Panc1 (cell line): ENCODE data around the gene LDB2. TPM values are rescaled to one million over a fixed set of nuclear protein-coding genes. Genes with fewer than 3 reads are reported as not detected.

ENCODE experiments used
- ATAC-seq: fragments of 200-7000 bp; cut with Tn5 transposase; 2 replicates; pipeline ENCODE4 v1.9.1; 2020; ENCODE audit warnings: mild to moderate bottlenecking, moderate library complexity
- BruUV-seq: library from RNA; stranded (reverse); fragments of 400-500 nt; replicated peaks from 2 replicates; lab custom pipeline; 2021; lab: Mats Ljungman, UMichigan
- CTCF ChIA-PET: fragments of 300-600 bp; sonication (Branson Sonifier 250); formaldehyde crosslinking; loops from one replicate; lab custom pipeline; 2022; ENCODE audit warnings: antibody characterized with exemption; lab: Charles Lee
- POLR2A ChIA-PET: fragments of 300-600 bp; sonication (Branson Sonifier 250); formaldehyde crosslinking; loops from one replicate; lab custom pipeline; 2022; ENCODE audit warnings: antibody characterized with exemption; lab: Charles Lee
- DNase-seq: peaks from one replicate; pipeline ENCODE4 v3.0.0-alpha.2; 2010; ENCODE audit warnings: low read depth, low spot score
- H3K27ac ChIP-seq: 2 replicates; pipeline ENCODE4 v1.5.1; 2011; ENCODE audit warnings: mild to moderate bottlenecking, low read length, inconsistent platforms
- H3K27me3 ChIP-seq: fragments of 200-500 bp; sonication (Bioruptor generic); 2 replicates; pipeline ENCODE4 v1.6.0; 2014; ENCODE audit warnings: low read length, inconsistent platforms; ENCODE audit not compliant: control insufficient read depth, insufficient read depth
- H3K36me3 ChIP-seq: fragments of 200-500 bp; sonication (Bioruptor generic); 2 replicates; pipeline ENCODE4 v1.5.1; 2014; ENCODE audit warnings: inconsistent platforms, mild to moderate bottlenecking, low read length, moderate library complexity; ENCODE audit not compliant: control insufficient read depth, insufficient read depth
- H3K4me1 ChIP-seq: 2 replicates; pipeline ENCODE4 v1.5.1; 2011; ENCODE audit warnings: inconsistent platforms, mild to moderate bottlenecking, low read length, moderate library complexity; ENCODE audit not compliant: control insufficient read depth, insufficient read depth
- H3K4me3 ChIP-seq, 2 experiments: 2 replicates each; pipeline ENCODE4 v1.5.1; 2011 to 2012; ENCODE audit warnings: low read depth in 2 of 2, low read length in 2 of 2, mild to moderate bottlenecking in 2 of 2, inconsistent platforms in 1 of 2, moderate library complexity in 1 of 2
- H3K9me3 ChIP-seq: fragments of 200-500 bp; sonication (Bioruptor generic); 2 replicates; pipeline ENCODE4 v1.5.1; 2014; ENCODE audit warnings: low read depth, mild to moderate bottlenecking, inconsistent platforms, low read length, moderate library complexity; ENCODE audit not compliant: control insufficient read depth, insufficient read depth
- CTCF ChIP-seq: fragments of 450-650 bp; IDR thresholded peaks from 2 replicates; pipeline ENCODE4 v1.5.1; 2017; ENCODE audit warnings: mild to moderate bottlenecking
- POLR2AphosphoS5 ChIP-seq: IDR thresholded peaks from 2 replicates; pipeline ENCODE4 v1.6.1; 2012; ENCODE audit warnings: mild to moderate bottlenecking, low read depth, low read length, moderate library complexity
- REST ChIP-seq, 2 experiments: IDR thresholded peaks; 2 replicates each; pipeline ENCODE4 v1.6.1; 2011 to 2012; ENCODE audit warnings: low read depth in 2 of 2, control low read depth in 1 of 2, low read length in 1 of 2, mild to moderate bottlenecking in 1 of 2, moderate library complexity in 1 of 2; ENCODE audit not compliant: insufficient read depth in 1 of 2
- SIN3A ChIP-seq: IDR thresholded peaks from 2 replicates; pipeline ENCODE4 v1.6.1; 2012; ENCODE audit warnings: low read depth, mild to moderate bottlenecking, low read length, moderate library complexity, borderline replicate concordance; ENCODE audit not compliant: insufficient read depth
- TCF7L2 ChIP-seq: IDR thresholded peaks from 2 replicates; pipeline ENCODE4 v1.6.1; 2011; ENCODE audit warnings: mild to moderate bottlenecking, low read depth, low read length, inconsistent platforms
- in situ Hi-C: cut with HindIII; loops from 2 replicates; pipeline ENCODE4 v1.10.0; 2016; ENCODE audit warnings: low sequenced_read_pairs, low pct_unique_long_range_greater_than_20kb
- intact Hi-C: fragments of 100-400 bp; cut with micrococcal nuclease; formaldehyde crosslinking; loops from one replicate; pipeline ENCODE4 v1.10.0; 2022; ENCODE audit not compliant: unreplicated experiment
- total RNA-seq: library from RNA; stranded (reverse); gene quantifications from one replicate; pipeline ENCODE4 v1.2.1, GENCODE V29; 2021; ENCODE audit not compliant: unreplicated experiment

The LDB2 gene
- total RNA-seq, 1 experiment from 2014 or later = not detected

- Histone ChIP-seq H3K27me3 (no peaks in the 10 kb centered on the region), H3K4me1 (no peaks in the 10 kb centered on the region), H3K4me3 (no peak overlapping the region), H3K9me3 (no peaks in the 10 kb centered on the region), H3K27ac (no peak overlapping the region), H3K36me3 (no peaks in the 10 kb centered on the region)
- ATAC-seq (no peak), DNase-seq (no peak)
- intact Hi-C loops = no loop called here
- in situ Hi-C loops = no loop called here
- BruUV-seq = no TSS peak
- ChIA-PET CTCF (no interaction called here), POLR2A (no interaction called here)
- TF ChIP-seq POLR2AphosphoS5 (no peak), CTCF (no peak), SIN3A (no peak), REST (IDR thresholded peaks at IDR 0.05; ENCODE audit: insufficient read depth in 1 of 2, low read depth in 2 of 2, low read length in 1 of 2) (no peak), TCF7L2 (no peak)
Measured at GRCh38 chr4:16606691-16607090, 291.8 kb downstream of the LDB2 start.

GRCh38 chr4:16603178-16603577 is 295.3 kb downstream of the LDB2 start:
- Histone ChIP-seq H3K4me1 (no peaks in the 10 kb centered on the region), H3K36me3 (no peaks in the 10 kb centered on the region), H3K9me3 (no peaks in the 10 kb centered on the region), H3K27me3 (no peaks in the 10 kb centered on the region), H3K4me3 (no peak overlapping the region), H3K27ac (no peak overlapping the region)
- intact Hi-C loops = no loop called here
- no peak for TF ChIP-seq TCF7L2
- no peak for TF ChIP-seq SIN3A
- no peak for TF ChIP-seq POLR2AphosphoS5
- no peak for TF ChIP-seq CTCF
- no peak for TF ChIP-seq REST (IDR thresholded peaks at IDR 0.05; ENCODE audit: insufficient read depth in 1 of 2, low read depth in 2 of 2, low read length in 1 of 2)
- BruUV-seq = no TSS peak
- DNase-seq (no peak), ATAC-seq (no peak)
- ChIA-PET CTCF (no interaction called here), POLR2A (no interaction called here)
- in situ Hi-C loops = no loop called here
